Measurements from ENCODE around the gene SNTA1. TPM values are rescaled to one million over a fixed set of nuclear protein-coding genes. Genes with fewer than 3 reads are reported as not detected.

The SNTA1 gene
- 5.2 and 5.6 TPM in 2 replicates for total RNA-seq

DNA sequence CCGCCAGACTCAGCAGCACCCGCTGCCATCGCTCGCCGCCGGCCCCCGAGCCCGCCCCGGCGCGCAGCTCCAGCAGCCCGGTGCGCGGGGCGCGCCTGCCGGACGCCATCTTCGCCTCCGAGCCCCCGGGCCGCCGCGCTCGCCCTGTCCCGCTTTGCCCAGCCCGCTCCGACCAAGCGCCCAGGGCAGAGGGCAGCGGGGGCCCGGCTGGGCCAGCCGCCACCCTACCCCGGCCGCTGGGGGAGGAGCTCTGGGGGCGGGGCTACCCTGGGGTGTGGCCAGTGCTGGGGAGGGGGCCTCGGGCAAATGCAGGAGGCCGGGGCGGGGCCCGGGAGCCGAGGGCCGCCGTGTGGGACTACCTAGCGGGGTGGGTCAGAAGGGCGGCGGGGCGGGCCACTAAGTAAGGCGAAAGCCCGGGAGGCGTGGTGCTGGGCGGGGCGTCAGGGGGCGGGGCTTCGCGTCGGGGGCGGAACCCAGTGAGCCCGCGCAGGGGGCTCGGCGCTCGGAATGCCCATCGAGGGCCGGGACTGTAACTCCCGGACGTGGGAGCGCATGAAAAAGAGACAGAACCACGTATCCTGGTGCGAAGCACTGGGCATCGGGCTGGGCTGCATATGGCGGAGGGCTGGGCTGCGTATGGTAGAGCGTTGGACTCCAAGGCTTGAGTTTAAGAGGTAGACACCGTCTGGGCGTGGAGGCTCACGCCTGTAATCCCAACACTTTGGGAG lies at the start of gene SNTA1:
Gene SNTA1, minus strand, starts transcription at position 252 of the 728 bp plus-strand sequence. Its CDS starts 143 bp downstream, at position 109.

DNA sequence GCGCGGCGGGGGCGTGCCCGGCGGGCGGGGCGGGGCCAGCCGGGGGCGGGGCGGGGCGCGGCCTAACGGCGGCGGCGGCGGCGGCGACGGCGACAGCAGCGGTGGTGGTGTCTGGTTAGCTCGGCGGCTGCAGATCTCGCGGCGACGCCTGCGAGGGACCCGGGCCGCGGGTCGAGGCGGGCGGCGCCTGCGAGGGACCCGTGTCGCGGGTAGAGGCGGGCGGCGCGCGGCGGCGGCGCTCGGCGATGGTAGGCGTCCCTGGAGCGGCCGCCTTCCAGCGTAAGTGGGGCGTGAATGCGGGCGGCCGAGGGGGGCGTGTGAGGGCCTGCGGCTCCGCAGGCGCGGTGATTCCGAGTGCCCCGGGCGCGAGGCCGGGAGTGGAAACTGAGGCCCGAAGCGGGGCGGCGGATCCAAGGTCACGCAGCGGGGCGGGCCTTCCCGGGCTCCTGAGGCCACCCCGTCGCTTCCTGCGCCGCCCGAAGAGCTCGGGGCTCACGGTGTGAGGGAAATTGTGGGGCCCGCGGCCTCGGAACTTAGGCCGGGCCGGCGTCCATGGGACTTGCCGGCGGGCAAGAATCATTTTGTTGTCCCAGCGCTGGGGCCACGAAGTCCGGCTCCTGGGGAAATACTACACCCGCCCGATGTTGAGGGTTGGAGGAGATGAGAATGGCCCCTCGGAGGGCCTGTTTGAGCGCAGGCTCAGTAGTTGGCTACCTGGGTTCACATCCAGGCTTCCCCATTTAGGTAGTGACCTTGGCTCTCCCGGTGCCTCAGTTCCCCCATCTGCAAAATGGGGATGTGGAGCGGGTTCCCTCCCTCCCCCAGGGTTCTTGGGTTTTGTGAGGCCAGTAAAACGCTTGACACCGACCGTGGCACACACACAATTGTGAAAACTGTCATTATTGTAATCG lies 46.7 kb upstream of the SNTA1 start, which contains the start of gene CBFA2T2:
Gene CBFA2T2, plus strand, starts transcription at position 74 of the 911 bp plus-strand sequence. Its CDS starts 172 bp downstream, at position 246.

DNA sequence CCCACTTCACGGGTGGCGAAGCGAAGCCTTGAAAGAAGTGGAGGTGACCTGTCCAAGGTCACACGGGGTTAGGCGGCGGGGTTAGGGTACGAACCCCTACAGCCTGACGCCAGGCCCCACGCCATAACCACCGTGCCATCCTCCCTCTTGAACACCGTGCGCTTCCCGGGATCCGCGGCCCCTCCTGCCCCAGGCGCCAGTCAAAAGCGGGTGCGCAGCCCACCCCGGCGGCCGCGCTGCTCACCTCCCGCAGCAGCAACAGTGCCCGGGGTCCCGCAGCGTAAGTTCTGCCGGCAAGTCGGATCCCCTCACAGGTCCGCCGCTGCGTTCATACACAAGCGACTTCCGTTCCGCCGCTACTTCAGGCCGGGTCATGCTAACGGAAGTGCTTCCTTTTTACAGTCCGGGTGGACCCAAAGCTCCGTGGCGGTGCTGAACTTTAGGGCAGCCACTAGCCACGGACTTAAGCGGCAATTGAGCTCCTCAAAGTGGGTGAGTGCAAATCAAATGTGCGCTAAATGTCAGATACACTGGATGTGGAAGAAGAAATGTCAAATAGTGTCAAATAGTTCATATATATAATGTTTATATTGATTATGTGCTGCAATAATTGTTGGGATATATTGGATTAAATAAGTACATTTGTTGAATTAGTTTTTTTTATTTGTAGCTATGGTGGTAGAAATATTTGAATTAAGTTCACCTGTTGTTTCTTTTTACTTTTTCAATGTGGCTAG lies 42.2 kb downstream of the SNTA1 start, which contains the start of gene CDK5RAP1:
Gene CDK5RAP1, minus strand, starts transcription at position 336 of the 737 bp plus-strand sequence. CDS start 4,455 bp downstream, outside the sequence.

Other genes with a start within 250 kb of the SNTA1 start
- gene BPIFA3, start 226.4 kb downstream of the SNTA1 start, total RNA-seq = not detected in 2 replicates
- gene BPIFA1, start 207.8 kb downstream of the SNTA1 start, total RNA-seq = 0.35 and 0.42 TPM in 2 replicates
- gene BPIFB1, start 160.5 kb downstream of the SNTA1 start, total RNA-seq = not detected in 2 replicates
- gene CDK5RAP1, start 42.2 kb downstream of the SNTA1 start, total RNA-seq = 25.2 and 26.6 TPM in 2 replicates
- 3.9 and 5.1 TPM in 2 replicates for gene CBFA2T2, start 46.3 kb upstream of the SNTA1 start, total RNA-seq
- not detected in 2 replicates for gene C20orf144, start 218.6 kb upstream of the SNTA1 start, total RNA-seq
- gene ACTL10, start 223.2 kb upstream of the SNTA1 start, total RNA-seq = 2.8 and 3.2 TPM in 2 replicates
- 20.9 and 21.4 TPM in 2 replicates for gene NECAB3, start 230.7 kb upstream of the SNTA1 start, total RNA-seq
- 7.1 and 8.8 TPM in 2 replicates for gene E2F1, start 242.6 kb upstream of the SNTA1 start, total RNA-seq

Measured in airway epithelial cell (primary cell).